GM21619 (cell line): ENCODE data around the gene INAFM2.

Experiments used
- ATAC-seq: cut with Tn5 transposase; IDR thresholded peaks from one replicate; pipeline ENCODE4 v1.9.1; 2021; ENCODE audit not compliant: unreplicated experiment

INAFM2 gene

GRCh38 chr15:40327457-40327856 lies 4.0 kb downstream of the INAFM2 start:
- ATAC-seq: no peak

DNA sequence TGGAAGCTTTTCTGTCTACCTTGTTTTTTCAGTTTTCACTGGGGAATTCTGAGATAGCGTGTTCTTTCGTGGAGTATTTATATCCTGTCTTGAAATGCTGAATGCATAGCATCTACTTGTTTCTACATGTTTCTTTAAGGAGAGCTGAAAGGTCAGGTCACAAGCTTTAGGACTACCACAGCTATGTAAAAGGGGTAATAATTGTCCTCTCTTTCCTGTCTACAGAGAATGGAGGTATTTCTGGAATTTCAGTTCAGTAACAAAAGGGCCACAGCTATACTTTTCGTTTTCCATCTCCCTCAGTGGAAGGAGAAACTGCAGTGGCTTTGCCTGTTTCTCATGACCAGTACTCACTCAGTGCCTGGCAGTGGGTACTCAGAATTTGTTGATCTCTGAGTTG lies 4.7 kb downstream of the INAFM2 start:
- ATAC-seq: no peak

- no peak for ATAC-seq
Observed at GRCh38 chr15:40328751-40329150, 5.3 kb downstream of the INAFM2 start.

GRCh38 chr15:40329804-40330203 lies 6.3 kb downstream of the INAFM2 start:
- ATAC-seq: no peak

GRCh38 chr15:40330368-40330836 lies 6.9 kb downstream of the INAFM2 start:
- no peak for ATAC-seq

DNA sequence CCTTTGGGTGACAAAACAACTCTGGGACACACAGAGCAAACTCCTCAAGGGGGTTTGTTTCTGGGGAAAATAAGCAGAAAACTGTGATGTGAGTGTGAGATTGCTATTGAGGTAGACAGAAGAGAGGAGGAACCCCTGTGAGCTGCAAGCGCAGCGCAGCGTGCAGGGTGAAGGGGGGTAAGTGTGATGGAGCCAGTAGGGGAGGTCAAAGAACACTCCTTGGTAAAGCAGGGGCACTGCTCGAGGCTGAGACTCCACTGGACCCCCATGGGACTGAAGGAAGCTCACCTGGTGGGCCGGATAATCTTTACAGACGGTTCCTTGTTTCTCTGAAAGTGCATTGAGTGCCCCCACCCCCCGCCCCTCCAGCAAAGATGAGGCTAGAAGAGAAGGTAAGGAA lies 7.5 kb downstream of the INAFM2 start:
- ATAC-seq: no peak

DNA sequence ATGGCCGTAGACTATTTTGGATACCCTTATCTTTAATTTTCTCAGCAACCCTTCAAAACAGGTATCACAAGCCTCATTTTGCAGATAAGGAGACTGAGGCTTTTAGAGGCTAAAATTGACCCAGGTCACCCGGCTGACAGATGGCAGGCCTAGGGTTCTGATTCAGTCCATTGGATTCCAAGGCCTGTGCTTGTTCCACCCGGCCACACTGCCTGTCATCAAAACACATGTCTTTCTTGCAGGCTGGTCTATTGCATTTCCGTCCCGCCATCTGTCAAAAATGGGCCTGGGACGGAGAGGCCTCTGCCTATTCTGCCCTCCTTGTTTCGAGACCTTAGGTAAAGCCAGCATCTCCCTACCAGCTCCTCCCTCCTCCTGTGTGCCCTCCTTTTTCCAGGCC lies 8.1 kb downstream of the INAFM2 start:
- ATAC-seq: no peak

GRCh38 chr15:40332113-40332781 lies 8.8 kb downstream of the INAFM2 start:
- ATAC-seq: no peak

- no peak for ATAC-seq
Observed at GRCh38 chr15:40333922-40334492, 10.5 kb downstream of the INAFM2 start.

DNA sequence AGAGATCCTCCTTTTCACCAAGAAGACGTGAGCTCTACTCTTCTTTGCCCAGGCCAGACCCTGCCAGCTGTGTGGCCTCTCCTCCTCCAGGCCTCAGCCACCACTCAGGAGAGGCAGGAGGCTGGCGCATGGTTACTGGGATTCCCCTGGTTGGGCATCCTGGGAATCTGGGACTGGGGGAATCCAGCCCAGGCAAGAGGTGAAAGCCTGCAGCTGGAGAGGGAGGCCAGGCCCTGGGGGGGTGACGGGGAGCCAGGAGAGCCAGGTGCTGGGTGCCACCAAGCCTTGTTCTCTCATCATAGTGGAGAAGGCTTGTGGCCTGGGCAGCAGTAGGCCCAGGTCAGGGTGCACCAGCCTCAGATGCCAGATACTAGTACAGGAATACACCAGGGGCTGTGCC lies 11.0 kb downstream of the INAFM2 start:
- no peak for ATAC-seq

DNA sequence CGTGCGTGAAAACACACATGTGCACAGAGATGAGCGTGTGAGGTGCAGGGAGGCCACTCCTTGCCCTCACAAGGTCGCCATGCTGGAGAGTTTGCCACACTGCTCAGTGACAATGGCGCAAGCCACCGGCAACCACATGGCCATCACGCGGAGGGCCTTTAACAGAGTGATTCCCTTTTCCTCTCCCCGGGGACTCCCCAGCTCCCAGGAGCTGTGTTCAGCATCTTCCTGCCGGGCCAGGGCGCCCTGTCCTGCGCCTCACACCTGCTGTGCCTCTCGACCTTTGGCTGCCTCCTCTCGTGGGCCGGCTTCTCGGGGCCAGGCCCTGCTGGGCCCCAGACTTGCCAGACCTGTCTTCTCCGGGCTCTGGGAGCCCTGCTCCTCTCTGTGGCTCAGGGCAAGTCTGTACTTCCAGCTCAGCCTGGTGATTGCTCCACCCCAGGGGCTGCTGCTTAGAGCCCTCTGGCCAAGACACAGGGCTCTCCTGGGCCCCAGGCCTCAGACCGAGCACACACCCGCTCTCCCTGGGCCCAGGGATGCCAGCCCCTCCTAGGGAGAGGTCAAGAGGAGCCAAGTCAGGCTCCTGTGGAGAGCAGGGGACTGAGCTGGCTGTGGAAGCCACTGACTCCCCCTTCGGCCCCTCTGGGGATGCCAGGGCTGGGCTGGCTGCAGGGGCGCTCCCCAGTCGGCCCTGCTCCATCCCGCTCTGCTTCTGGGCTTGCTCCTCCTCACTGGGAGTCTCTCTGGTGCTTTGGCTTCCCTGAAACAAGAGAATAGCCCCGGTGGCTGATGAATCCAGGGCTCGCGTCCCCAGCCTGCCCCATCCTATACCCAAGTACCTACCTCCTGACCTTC lies 11.7 kb downstream of the INAFM2 start:
- no peak for ATAC-seq

DNA sequence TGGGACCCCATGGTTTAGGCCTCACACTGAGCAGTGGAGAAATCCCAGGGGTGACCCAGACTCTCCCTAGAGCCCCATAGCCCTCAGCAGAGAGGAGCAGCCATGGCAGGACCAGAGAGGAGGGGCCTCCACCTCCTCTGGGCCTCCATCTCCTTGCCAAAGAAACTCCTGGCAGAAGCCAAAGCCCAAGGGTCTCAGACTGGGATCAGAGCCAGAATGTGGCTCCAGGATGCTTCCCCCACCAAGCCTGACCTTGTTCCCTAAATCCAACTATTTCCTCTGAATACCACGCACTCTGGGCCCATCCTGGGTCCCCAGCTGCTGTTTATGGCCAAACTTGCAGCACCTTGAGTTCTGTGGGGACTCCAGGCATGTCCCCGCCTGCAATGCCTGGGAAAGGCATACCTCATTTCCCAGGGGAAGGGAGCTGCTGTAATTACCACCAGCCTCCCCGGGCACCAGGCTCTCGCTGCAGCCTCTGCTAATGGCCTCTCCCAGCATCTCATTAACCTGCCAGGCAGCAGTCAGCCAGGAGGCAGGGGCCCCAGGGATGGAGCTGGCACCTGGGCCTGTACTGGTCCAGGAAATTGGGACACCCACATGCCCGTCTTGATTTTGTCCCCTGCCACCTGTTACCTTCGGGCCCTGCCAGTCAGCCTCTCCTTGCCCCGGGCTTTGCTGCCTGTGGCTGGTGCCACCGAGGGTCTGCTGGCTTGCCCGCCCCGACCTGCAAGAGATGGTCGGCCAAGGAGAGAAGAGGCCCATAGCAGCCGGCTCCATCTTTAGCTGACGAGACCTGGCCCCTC lies 12.6 kb downstream of the INAFM2 start:
- no peak for ATAC-seq

DNA sequence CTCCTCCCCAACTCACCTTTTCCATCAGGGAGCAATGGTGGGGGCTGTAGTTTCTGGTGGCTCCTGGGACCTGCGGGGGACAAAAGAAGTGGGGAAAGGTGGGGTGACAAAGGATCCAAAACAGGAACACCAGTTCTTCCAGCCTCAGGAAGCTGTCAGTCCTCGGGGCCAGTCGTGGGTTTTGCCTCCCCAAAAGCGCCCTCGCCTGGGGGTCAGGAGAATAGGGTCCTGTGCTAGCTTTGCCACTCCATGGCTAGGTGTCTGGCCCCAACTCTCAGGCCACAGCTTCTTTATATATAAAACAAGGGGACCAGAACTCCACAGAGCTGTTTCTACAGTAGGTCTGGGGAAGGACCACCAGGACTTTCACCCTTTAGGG lies 13.2 kb downstream of the INAFM2 start:
- ATAC-seq: no peak

GRCh38 chr15:40337597-40337996 lies 14.1 kb downstream of the INAFM2 start:
- no peak for ATAC-seq

DNA sequence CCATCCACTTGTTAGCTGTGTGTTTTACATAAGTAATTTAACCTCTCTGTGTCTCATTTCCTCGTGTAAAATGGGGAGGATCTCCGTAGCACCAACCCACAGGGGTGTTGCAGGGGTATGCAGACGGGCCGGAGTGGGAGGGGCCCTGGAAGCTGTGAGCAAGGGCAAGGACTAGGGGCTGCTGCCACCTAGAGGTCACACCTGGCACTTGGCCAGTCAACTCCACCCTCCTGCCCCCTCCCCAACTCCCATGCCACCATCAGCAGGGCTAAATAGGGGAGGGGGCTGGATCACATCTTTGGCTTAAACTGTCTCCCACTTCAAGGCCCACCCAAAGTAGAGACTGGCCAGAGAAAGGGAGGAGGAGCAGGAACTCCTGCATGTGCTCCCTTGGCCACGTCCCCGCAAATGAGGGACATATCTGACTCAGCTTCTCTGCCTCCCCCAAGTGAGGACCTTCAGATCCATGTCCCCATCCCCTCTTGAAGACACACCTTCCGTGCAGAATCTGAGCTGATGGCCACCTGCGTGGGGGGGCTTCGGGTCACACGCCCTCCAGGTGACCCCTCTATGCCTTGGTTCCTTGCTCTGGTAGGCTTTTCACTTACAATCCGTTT lies 14.7 kb downstream of the INAFM2 start:
- no peak for ATAC-seq

DNA sequence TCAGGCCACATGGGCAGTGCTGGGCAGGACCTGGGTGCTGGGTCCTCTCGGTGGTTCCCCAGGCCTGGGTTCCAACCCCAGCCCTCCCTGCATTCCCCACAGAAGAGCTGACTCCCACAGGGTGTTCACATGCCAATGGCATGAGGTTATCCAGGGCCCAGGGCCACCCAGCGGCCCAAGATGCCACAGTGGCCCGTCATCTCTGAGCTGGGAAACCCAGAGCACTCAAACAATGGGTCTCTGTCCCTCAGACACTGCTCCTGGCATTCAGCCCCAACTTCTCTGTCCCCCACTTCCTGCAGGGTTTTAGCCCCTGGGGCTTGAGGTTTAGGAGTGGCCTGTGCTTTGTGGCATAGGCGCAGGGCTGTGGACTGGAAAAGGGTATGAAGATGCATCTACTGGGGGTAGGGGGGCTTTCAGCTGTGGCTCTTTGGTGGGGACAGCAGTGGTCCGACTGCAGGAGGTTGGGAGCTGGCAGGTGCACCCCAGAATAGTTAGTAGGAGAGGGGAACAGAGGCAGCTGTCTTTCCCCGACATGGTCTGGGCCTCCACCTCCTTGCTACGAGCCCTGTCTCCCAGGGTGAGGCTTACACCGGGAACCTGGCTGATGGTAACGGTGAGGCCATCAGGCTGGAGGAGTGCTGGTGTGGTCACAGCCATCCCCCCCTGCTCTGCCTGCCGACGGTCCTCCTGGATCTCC lies 15.6 kb downstream of the INAFM2 start:
- no peak for ATAC-seq

DNA sequence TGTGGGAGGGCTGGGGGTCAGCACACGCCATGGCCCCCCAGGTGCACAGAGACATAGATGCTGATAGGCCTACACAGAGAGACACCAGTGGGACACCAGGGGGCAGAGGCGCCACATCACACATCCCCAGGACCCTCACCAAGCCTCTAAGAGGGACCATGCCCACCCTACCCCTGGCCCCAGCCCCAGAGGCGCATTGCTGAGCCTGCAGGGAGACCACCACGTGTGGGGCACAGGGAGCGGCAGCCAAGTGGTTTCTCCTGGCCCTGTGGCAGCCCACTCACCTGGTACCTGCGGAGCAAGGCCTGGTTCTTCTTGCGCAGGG lies 16.1 kb downstream of the INAFM2 start:
- no peak for ATAC-seq

- ATAC-seq: no peak
Observed at GRCh38 chr15:40340038-40340739, 16.7 kb downstream of the INAFM2 start.

- ATAC-seq: no peak
Observed at GRCh38 chr15:40340740-40341400, 17.4 kb downstream of the INAFM2 start, which contains the start of gene CCDC9B. CCDC9B (minus strand) TSS chr15:40340939; CDS start chr15:40340819, 120 bp downstream.
